H1 (cell line): Measurements from ENCODE around the gene POGZ. TPM values are rescaled to one million over a fixed set of nuclear protein-coding genes. Genes with fewer than 3 reads are reported as not detected.

ENCODE experiments used
- KDM5A ChIP-seq: fragments of 200-600 bp; IDR thresholded peaks from 2 replicates; pipeline ENCODE4 v1.7.1; 2012; ENCODE audit warnings: mild to moderate bottlenecking, low read length, inconsistent platforms, mixed read lengths
- NRF1 ChIP-seq: IDR thresholded peaks from 2 replicates; pipeline ENCODE4 v1.6.1; 2011; ENCODE audit warnings: mild to moderate bottlenecking, low read depth, low read length, improper control_type of control experiment
- POLR2A ChIP-seq, 2 experiments: IDR thresholded peaks; 1 replicate in 1 of 2; 2 replicates in 1 of 2; pipeline ENCODE4 v1.6.1; 2011; ENCODE audit warnings: low read depth in 2 of 2, low read length in 2 of 2, mild to moderate bottlenecking in 2 of 2; ENCODE audit errors: control extremely low read depth in 1 of 2
- polyA plus RNA-seq, 7 experiments: library from polyadenylated mRNA; depleted of rRNA in 3 of 7; stranded (reverse) in 5 of 7; unstranded in 2 of 7; fragments of >200 nt in 5 of 7; fragments of 200-250 nt in 2 of 7; gene quantifications; 1 replicate in 5 of 7; 2 replicates in 1 of 7; 4 replicates in 1 of 7; pipeline versions ENCODE4 v1.2.1 to v1.2.3, GENCODE V29; 2011 to 2013; ENCODE audit warnings: missing spikeins in 2 of 7, mixed read lengths in 2 of 7
- total RNA-seq: library from RNA; stranded (reverse); fragmentation: NEBNext Ultra II Directional; extraction: Animal tissue kit (Norgen Biotek cat#: 25700); gene quantifications from 2 replicates; pipeline ENCODE4 v1.2.1, GENCODE V29; 2021

The POGZ gene
- total and polyA plus RNA-seq, 2 of the 8 experiments (the other 6 are each of a cell fraction or from before 2014, with no cell fraction given), result 66.4 to 105 TPM

- TF ChIP-seq KDM5A (no peak), POLR2A (IDR thresholded peaks at IDR 0.05; ENCODE audit: control extremely low read depth in 1 of 2, low read depth in 2 of 2, low read length in 2 of 2) (no peak), NRF1 (no peak)
Measured at GRCh38 chr1:151495316-151495715, 36.0 kb upstream of the POGZ start (continued).
